BJ (cell line): Measurements from ENCODE around the gene GLRX3. TPM values are rescaled to one million over a fixed set of nuclear protein-coding genes. Genes with fewer than 3 reads are reported as not detected.

Experiments
- CTCF ChIA-PET: fragments of 350-600 bp; formaldehyde crosslinking; extraction: SDS; loops from one replicate; lab custom pipeline; 2021; ENCODE audit warnings: antibody characterized with exemption, inconsistent platforms; lab: Yijun Ruan, JAX
- POLR2A ChIA-PET: fragments of 300-600 bp; sonication (Branson Sonifier 250); formaldehyde crosslinking; extraction: SDS; loops from one replicate; lab custom pipeline; 2021; ENCODE audit warnings: antibody characterized with exemption; lab: Charles Lee
- DNase-seq: peaks from one replicate; pipeline ENCODE4 v3.0.0-alpha.2; 2011; ENCODE audit warnings: low read depth
- H3K27me3 ChIP-seq: 2 replicates; pipeline ENCODE4 v1.6.0; 2011; ENCODE audit warnings: low read length; ENCODE audit not compliant: control insufficient read depth, insufficient read depth
- H3K36me3 ChIP-seq: 2 replicates; pipeline ENCODE4 v1.5.1; 2011; ENCODE audit warnings: low read length; ENCODE audit not compliant: control insufficient read depth, insufficient read depth
- H3K4me3 ChIP-seq: 2 replicates; pipeline ENCODE4 v1.5.1; 2011; ENCODE audit warnings: low read depth, mild to moderate bottlenecking, control low read depth, low read length
- polyA plus RNA-seq: library from polyadenylated mRNA; depleted of rRNA; stranded (reverse); fragments of >200 nt; gene quantifications from 2 replicates; pipeline ENCODE4 v1.2.3, GENCODE V29; 2011
- TF ChIP-seq, protein P1 (sequence below): IDR thresholded peaks from 2 replicates; pipeline ENCODE4 v1.5.1; 2011; ENCODE audit warnings: low read depth, mild to moderate bottlenecking, control low read depth, inconsistent platforms, low read length, moderate library complexity; ENCODE audit not compliant: insufficient read depth

The GLRX3 gene
- polyA plus RNA-seq, 1 experiment: 51.3 TPM

DNA sequence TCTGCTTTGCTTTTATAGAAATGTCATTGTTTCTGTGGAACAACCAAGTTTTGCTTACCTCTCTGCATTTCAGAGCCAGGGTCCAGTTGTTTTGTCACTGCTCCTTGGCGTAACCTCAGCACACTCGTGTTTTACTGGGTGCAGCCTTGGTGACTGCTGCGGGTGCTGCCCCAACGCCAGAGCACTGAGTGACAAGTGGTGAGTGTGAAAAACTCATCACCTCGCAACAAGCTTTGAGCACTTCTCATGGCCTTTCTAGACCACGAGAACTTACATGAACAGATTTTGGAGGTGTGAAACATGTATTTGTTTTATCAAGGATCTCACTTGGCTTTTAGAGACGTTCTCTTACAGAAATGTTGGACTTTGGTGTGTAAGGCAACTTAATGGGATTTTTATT, 31.0 kb downstream of the GLRX3 start:
- peaks cover 9% of the 10 kb centered on the region for H3K36me3 ChIP-seq
- CTCF ChIA-PET: interaction anchor here (1.0 to 2.3 kb wide), 2 partner anchors 10 to 22 kb away, joined by 5 to 9 read pairs; no protein-coding TSS in a partner anchor

GRCh38 chr10:130167707-130168106, 31.5 kb downstream of the GLRX3 start:
- TF ChIP-seq, protein P1, sequence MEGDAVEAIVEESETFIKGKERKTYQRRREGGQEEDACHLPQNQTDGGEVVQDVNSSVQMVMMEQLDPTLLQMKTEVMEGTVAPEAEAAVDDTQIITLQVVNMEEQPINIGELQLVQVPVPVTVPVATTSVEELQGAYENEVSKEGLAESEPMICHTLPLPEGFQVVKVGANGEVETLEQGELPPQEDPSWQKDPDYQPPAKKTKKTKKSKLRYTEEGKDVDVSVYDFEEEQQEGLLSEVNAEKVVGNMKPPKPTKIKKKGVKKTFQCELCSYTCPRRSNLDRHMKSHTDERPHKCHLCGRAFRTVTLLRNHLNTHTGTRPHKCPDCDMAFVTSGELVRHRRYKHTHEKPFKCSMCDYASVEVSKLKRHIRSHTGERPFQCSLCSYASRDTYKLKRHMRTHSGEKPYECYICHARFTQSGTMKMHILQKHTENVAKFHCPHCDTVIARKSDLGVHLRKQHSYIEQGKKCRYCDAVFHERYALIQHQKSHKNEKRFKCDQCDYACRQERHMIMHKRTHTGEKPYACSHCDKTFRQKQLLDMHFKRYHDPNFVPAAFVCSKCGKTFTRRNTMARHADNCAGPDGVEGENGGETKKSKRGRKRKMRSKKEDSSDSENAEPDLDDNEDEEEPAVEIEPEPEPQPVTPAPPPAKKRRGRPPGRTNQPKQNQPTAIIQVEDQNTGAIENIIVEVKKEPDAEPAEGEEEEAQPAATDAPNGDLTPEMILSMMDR: no peak
- ChIA-PET POLR2A (no interaction called here), CTCF (interaction anchor here (0.8 to 2.3 kb wide), 2 partner anchors 10 to 21 kb away, joined by 4 to 9 read pairs; no protein-coding TSS in a partner anchor)
- H3K27me3 ChIP-seq: no peaks in the 10 kb centered on the region
- H3K36me3 ChIP-seq: peaks cover 5% of the 10 kb centered on the region
- H3K4me3 ChIP-seq: no peak overlapping the region
- no peak for DNase-seq

More for the DNA sequence above, 31.0 kb downstream of the GLRX3 start:
- no peaks in the 10 kb centered on the region for H3K27me3 ChIP-seq
- no peak for DNase-seq
- no peak overlapping the region for H3K4me3 ChIP-seq
- TF ChIP-seq, protein P1: no peak
- POLR2A ChIA-PET: no interaction called here

- no peaks in the 10 kb centered on the region for H3K27me3 ChIP-seq
- no peak overlapping the region for H3K4me3 ChIP-seq
- H3K36me3 ChIP-seq: peaks cover 8% of the 10 kb centered on the region
- ChIA-PET CTCF (interaction anchor here (0.6 to 2.3 kb wide), 5 partner anchors 10 to 41 kb away, joined by 3 to 9 read pairs (median 4); no protein-coding TSS in a partner anchor), POLR2A (no interaction called here)
- no peak for DNase-seq
- TF ChIP-seq, protein P1: no peak
These were observed 33.1 kb downstream of the GLRX3 start for GRCh38 chr10:130169136-130169859.

- Histone ChIP-seq H3K36me3 (peaks cover 10% of the 10 kb centered on the region), H3K27me3 (no peaks in the 10 kb centered on the region), H3K4me3 (no peak overlapping the region)
- TF ChIP-seq, protein P1: no peak
- CTCF ChIA-PET: interaction anchor here (2.0 kb wide), 1 partner anchor 20 kb away, joined by 5 read pairs; no protein-coding TSS in a partner anchor
- no peak for DNase-seq
- POLR2A ChIA-PET: no interaction called here
These were observed 35.0 kb downstream of the GLRX3 start for GRCh38 chr10:130171196-130171595.

GRCh38 chr10:130174328-130174727, 38.1 kb downstream of the GLRX3 start:
- CTCF ChIA-PET: no interaction called here

More at GRCh38 chr10:130174328-130174727, 38.1 kb downstream of the GLRX3 start:
- H3K36me3 ChIP-seq: peaks cover 7% of the 10 kb centered on the region
- TF ChIP-seq, protein P1: no peak
- POLR2A ChIA-PET: no interaction called here
- no peak for DNase-seq
- no peak overlapping the region for H3K4me3 ChIP-seq
- H3K27me3 ChIP-seq: no peaks in the 10 kb centered on the region
